Gastrocnemius medialis (tissue), 4 donors: ENCODE data around the gene CAMK1.

Experiments
- POLR2A ChIP-seq, 2 donors: fragments of 450-650 bp; IDR thresholded peaks; one replicate each; pipeline ENCODE4 v1.6.1; 2017; ENCODE audit warnings: antibody characterized with exemption in 2 of 2, mild to moderate bottlenecking in 2 of 2, moderate library complexity in 2 of 2
- TF ChIP-seq, protein P1 (sequence below), 5 experiments: fragments of 450-650 bp in 3 of 5; fragments of 200-600 bp in 2 of 5; sonication (generic) in 2 of 5; IDR thresholded peaks in 4 of 5; conservative IDR thresholded peaks in 1 of 5; 1 replicate in 4 of 5; 2 replicates in 1 of 5; pipeline ENCODE4 v1.5.1; 2016 to 2019; ENCODE audit warnings: antibody characterized with exemption in 5 of 5, mild to moderate bottlenecking in 3 of 5, moderate library complexity in 3 of 5

DNA sequence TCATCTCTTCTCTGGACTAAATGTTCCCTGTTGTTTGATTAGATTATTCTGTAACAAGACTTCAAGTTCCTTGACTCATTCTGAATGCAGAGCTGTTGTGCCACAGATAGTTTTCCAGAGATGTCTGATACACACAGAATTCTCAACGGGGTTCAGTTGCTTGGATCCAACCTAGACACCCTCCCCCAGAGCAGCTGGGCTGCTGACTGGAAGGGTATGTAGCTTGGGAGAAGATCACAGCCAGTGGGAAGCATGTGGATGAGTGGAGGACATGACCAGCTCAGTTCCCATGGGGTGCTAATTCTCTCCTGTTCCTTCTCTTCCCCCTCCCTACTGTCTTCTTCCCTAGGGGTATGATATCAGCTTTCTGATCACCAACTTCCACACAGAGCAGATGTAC, 33.7 kb upstream of the CAMK1 start:
- TF ChIP-seq, protein P1, sequence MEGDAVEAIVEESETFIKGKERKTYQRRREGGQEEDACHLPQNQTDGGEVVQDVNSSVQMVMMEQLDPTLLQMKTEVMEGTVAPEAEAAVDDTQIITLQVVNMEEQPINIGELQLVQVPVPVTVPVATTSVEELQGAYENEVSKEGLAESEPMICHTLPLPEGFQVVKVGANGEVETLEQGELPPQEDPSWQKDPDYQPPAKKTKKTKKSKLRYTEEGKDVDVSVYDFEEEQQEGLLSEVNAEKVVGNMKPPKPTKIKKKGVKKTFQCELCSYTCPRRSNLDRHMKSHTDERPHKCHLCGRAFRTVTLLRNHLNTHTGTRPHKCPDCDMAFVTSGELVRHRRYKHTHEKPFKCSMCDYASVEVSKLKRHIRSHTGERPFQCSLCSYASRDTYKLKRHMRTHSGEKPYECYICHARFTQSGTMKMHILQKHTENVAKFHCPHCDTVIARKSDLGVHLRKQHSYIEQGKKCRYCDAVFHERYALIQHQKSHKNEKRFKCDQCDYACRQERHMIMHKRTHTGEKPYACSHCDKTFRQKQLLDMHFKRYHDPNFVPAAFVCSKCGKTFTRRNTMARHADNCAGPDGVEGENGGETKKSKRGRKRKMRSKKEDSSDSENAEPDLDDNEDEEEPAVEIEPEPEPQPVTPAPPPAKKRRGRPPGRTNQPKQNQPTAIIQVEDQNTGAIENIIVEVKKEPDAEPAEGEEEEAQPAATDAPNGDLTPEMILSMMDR (IDR thresholded peaks at IDR 0.05 in 4 of 5, conservative IDR thresholded peaks at IDR 0.05 in 1 of 5) = no peak
- no peak for TF ChIP-seq POLR2A (IDR thresholded peaks at IDR 0.05)
